Globus pallidus (tissue), 1 donor: ENCODE measurements around the gene LTA.

ENCODE experiments used
- DNase-seq: peaks from one replicate; pipeline ENCODE4 v3.0.0-alpha.2; 2015; ENCODE audit warnings: low spot score

LTA gene

GRCh38 chr6:31569861-31570536 lies 2.1 kb upstream of the LTA start:
- DNase-seq = no peak

- no peak for DNase-seq
Measured at GRCh38 chr6:31573239-31574105, 1.4 kb downstream of the LTA start.

DNA sequence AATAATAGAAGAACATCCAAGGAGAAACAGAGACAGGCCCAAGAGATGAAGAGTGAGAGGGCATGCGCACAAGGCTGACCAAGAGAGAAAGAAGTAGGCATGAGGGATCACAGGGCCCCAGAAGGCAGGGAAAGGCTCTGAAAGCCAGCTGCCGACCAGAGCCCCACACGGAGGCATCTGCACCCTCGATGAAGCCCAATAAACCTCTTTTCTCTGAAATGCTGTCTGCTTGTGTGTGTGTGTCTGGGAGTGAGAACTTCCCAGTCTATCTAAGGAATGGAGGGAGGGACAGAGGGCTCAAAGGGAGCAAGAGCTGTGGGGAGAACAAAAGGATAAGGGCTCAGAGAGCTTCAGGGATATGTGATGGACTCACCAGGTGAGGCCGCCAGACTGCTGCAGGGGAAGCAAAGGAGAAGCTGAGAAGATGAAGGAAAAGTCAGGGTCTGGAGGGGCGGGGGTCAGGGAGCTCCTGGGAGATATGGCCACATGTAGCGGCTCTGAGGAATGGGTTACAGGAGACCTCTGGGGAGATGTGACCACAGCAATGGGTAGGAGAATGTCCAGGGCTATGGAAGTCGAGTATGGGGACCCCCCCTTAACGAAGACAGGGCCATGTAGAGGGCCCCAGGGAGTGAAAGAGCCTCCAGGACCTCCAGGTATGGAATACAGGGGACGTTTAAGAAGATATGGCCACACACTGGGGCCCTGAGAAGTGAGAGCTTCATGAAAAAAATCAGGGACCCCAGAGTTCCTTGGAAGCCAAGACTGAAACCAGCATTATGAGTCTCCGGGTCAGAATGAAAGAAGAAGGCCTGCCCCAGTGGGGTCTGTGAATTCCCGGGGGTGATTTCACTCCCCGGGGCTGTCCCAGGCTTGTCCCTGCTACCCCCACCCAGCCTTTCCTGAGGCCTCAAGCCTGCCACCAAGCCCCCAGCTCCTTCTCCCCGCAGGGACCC lies 2.3 kb downstream of the LTA start:
- no peak for DNase-seq

GRCh38 chr6:31575335-31575901 lies 3.3 kb downstream of the LTA start, which contains the start of gene TNF:
TNF (plus strand) TSS chr6:31575565; CDS start chr6:31575742, 177 bp downstream.
- peak; percentile 50 for DNase-seq

GRCh38 chr6:31575952-31576685 lies 4.0 kb downstream of the LTA start:
- no peak for DNase-seq

- no peak for DNase-seq
Measured at GRCh38 chr6:31576897-31577578, 4.9 kb downstream of the LTA start.

DNA sequence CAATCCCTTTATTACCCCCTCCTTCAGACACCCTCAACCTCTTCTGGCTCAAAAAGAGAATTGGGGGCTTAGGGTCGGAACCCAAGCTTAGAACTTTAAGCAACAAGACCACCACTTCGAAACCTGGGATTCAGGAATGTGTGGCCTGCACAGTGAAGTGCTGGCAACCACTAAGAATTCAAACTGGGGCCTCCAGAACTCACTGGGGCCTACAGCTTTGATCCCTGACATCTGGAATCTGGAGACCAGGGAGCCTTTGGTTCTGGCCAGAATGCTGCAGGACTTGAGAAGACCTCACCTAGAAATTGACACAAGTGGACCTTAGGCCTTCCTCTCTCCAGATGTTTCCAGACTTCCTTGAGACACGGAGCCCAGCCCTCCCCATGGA lies 5.5 kb downstream of the LTA start:
- no peak for DNase-seq

GRCh38 chr6:31578184-31579118 lies 6.4 kb downstream of the LTA start:
- DNase-seq = no peak

GRCh38 chr6:31579119-31579505 lies 7.0 kb downstream of the LTA start:
- DNase-seq = no peak

- no peak for DNase-seq
Measured at GRCh38 chr6:31579546-31580437, 7.7 kb downstream of the LTA start.

DNA sequence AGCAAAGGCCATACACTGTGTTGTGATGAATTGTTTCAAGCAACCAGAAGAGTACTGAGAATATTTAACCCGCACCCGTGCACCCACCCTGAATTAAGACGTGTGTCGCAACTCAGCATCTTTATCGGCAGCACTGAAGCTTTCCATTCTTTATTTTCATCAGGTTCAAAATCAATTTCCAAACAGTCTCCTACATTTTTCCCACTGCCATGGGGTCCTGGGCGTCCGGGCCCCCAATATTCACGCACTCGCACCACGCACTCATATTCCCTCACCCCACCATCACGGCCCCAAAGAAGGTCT lies 8.3 kb downstream of the LTA start:
- no peak for DNase-seq

- peak; percentile 72 for DNase-seq
Measured at GRCh38 chr6:31580807-31581433, 8.8 kb downstream of the LTA start.

DNA sequence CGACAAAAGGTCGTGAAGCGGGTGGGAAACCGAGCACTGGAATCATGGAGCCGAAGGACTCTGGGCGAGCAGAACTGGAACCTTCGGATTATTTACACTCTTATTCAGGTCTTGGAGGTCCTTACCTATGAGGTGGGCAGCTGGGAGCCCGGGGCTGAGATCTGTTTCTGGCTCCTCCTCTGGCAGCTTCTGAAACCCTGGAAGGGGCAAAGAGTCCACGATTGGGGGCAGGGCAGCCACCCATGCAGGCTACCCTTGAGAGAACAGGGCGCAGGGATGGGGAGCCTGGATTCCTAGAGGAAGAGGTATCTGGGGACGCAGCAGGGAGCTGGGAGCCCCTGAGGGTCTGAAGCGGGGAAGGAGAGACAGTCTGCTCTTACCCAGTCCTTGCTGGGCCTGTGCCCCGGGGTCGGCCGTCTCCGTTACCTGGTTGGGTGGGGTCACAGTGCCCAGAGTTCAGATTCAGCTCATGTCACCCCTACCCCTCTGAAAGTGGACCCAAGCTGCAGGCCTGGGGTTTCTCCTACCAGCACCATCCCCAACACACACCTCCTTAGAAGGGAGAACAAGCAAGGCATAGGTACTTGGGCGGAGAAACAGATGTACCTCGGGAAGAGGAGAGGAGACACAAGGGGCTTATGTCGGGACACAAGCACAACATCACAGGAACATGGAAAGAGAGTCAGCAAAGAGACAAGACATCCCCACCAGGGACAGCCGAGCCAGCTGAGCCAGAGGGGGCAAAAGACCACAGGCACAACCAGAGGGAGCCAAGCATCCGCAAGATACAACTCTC lies 9.5 kb downstream of the LTA start:
- no peak for DNase-seq

DNA sequence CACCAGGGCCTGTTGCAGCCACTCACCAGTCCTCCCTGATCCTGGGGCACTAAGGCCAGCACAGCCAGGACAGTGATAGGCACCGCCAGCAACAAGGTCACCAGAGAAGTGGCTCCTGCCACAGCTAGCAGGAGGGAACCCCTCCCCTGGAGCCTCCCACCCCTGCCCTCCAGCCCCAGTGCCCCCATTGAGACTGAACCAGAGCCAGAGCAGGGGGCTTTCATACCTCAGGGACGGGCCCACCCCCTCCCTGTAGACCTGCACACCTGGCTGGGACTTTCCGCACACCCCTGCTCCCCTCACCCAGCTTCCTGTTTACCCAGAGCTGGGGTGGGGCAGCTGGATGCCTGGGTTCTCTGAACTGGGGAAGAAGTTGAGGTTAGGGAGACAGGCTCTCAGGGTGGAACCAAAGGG lies 10.1 kb downstream of the LTA start, which contains the start of gene LTB:
LTB (minus strand) TSS at position 195 of the 414 bp plus-strand sequence; CDS start at position 188, 7 bp downstream.
- no peak for DNase-seq

DNA sequence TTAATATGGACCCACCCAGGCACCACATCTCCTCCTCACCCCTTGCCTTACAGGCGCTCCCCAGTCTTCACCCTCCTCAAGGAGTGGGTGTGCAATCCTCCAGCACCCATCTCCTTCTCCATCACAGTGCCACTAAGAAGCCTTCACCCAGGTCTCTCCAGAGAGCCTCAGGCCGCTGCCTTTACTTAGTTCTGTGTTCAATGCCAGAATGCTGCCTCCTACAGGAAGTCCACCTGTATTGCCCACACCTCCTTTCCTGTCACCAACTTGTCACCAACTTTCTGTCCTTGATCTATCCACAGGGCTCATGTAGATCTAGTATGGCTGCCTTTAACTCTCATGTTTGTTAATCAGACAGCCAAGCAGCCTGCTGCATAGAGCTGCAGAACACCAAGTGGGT lies 13.4 kb downstream of the LTA start:
- DNase-seq = no peak

- peak; percentile 50 for DNase-seq
Measured at GRCh38 chr6:31586008-31586407, 13.9 kb downstream of the LTA start, which contains the start of gene LST1. LST1 (plus strand) TSS chr6:31586277; CDS start chr6:31587300, 1,023 bp downstream.
